SK-N-SH (cell line): ENCODE results near the gene LEKR1. TPM values are rescaled to one million over a fixed set of nuclear protein-coding genes. Genes with fewer than 3 reads are reported as not detected.

Source experiments
- CTCF ChIA-PET: fragments of 300-600, 350-600 bp; formaldehyde crosslinking; extraction: SDS; loops from one replicate; lab custom pipeline; 2021; lab: Yijun Ruan, JAX
- POLR2A ChIA-PET: fragments of 350-600 bp; sonication (Branson Sonifier 250); formaldehyde crosslinking; extraction: SDS; loops from one replicate; lab custom pipeline; 2020; ENCODE audit warnings: antibody characterized with exemption, inconsistent platforms; lab: Yijun Ruan, JAX
- DNase-seq: peaks from one replicate; pipeline ENCODE4 v3.0.0; 2012
- H2AFZ ChIP-seq: fragments of 200-600 bp; sonication (generic); 2 replicates; pipeline ENCODE4 v1.8.1; 2016; ENCODE audit warnings: antibody characterized with exemption, mild to moderate bottlenecking, low read depth
- H3F3A ChIP-seq: fragments of 200-600 bp; sonication (generic); replicated peaks from 2 replicates; pipeline ENCODE3; 2016; ENCODE audit warnings: antibody characterized with exemption, mild to moderate bottlenecking; ENCODE audit not compliant: insufficient read depth
- H3K27ac ChIP-seq, 2 experiments: fragments of 200-500 bp in 1 of 2; fragments of 200-600 bp in 1 of 2; sonication (Bioruptor generic) in 1 of 2; sonication (generic), shearing (Covaris generic) in 1 of 2; 2 replicates each; pipeline versions ENCODE4 v1.5.1 to v1.6.1; 2014 to 2016; ENCODE audit warnings: low read depth in 2 of 2, inconsistent platforms in 1 of 2, low read length in 1 of 2, mild to moderate bottlenecking in 1 of 2, mixed read lengths in 1 of 2
- H3K27me3 ChIP-seq: fragments of 200-600 bp; sonication (generic), shearing (Covaris generic); 2 replicates; pipeline ENCODE4 v1.6.1; 2016; ENCODE audit warnings: mixed run types; ENCODE audit not compliant: insufficient read depth
- H3K36me3 ChIP-seq, 2 experiments: fragments of 200-500 bp in 1 of 2; fragments of 200-600 bp in 1 of 2; sonication (Bioruptor generic) in 1 of 2; sonication (generic) in 1 of 2; replicated peaks in 1 of 2; 2 replicates each; pipeline versions ENCODE3 to v1.5.1; 2014 to 2016; ENCODE audit warnings: low read length in 1 of 2, mild to moderate bottlenecking in 1 of 2; ENCODE audit not compliant: insufficient read depth in 2 of 2, control insufficient read depth in 1 of 2
- H3K4me1 ChIP-seq, 2 experiments: fragments of 200-500 bp in 1 of 2; fragments of 200-600 bp in 1 of 2; sonication (Bioruptor generic) in 1 of 2; sonication (generic), shearing (Covaris generic) in 1 of 2; 2 replicates each; pipeline versions ENCODE4 v1.5.1 to v1.6.1; 2014 to 2016; ENCODE audit warnings: low read depth in 1 of 2, low read length in 1 of 2, mixed run types in 1 of 2; ENCODE audit not compliant: insufficient read depth in 2 of 2, control insufficient read depth in 1 of 2
- H3K4me2 ChIP-seq: fragments of 200-600 bp; sonication (generic), shearing (Covaris generic); 2 replicates; pipeline ENCODE4 v1.6.1; 2017; ENCODE audit warnings: mixed run types
- H3K4me3 ChIP-seq, 2 experiments: fragments of 200-500 bp in 1 of 2; fragments of 200-600 bp in 1 of 2; sonication (Bioruptor generic) in 1 of 2; sonication (generic), shearing (Covaris generic) in 1 of 2; 2 replicates each; pipeline versions ENCODE4 v1.5.1 to v1.8.1; 2014 to 2016; ENCODE audit warnings: low read depth in 2 of 2, inconsistent platforms in 1 of 2, low read length in 1 of 2, mild to moderate bottlenecking in 1 of 2, mixed read lengths in 1 of 2, moderate library complexity in 1 of 2
- H3K79me2 ChIP-seq: fragments of 200-600 bp; sonication (generic); 2 replicates; pipeline ENCODE4 v1.8.1; 2017; ENCODE audit warnings: mild to moderate bottlenecking; ENCODE audit not compliant: insufficient read depth
- H3K9ac ChIP-seq: fragments of 200-600 bp; sonication (generic); 2 replicates; pipeline ENCODE4 v1.6.1; 2017; ENCODE audit warnings: mixed run types
- H3K9me2 ChIP-seq: fragments of 200-600 bp; sonication (generic); 2 replicates; pipeline ENCODE4 v1.6.1; 2017; ENCODE audit warnings: mixed run types
- H3K9me3 ChIP-seq: fragments of 200-600 bp; sonication (generic); 2 replicates; pipeline ENCODE4 v1.6.1; 2017; ENCODE audit warnings: mixed run types, mild to moderate bottlenecking, moderate library complexity
- H4K20me1 ChIP-seq: fragments of 200-600 bp; sonication (generic); 2 replicates; pipeline ENCODE4 v1.6.1; 2017; ENCODE audit warnings: mild to moderate bottlenecking, mixed run types; ENCODE audit not compliant: insufficient read depth
- CHD2 ChIP-seq: fragments of 150-350 bp; IDR thresholded peaks from 2 replicates; pipeline ENCODE4 v1.6.1; 2018; ENCODE audit warnings: low read length; ENCODE audit not compliant: partially characterized antibody
- ELF1 ChIP-seq: IDR thresholded peaks from 2 replicates; pipeline ENCODE4 v1.4.0; 2012
- EP300 ChIP-seq, 2 experiments: IDR thresholded peaks; 2 replicates each; pipeline versions ENCODE4 v1.4.0 to v1.6.1; 2012; ENCODE audit warnings: borderline replicate concordance in 1 of 2, low read depth in 1 of 2, low read length in 1 of 2
- EZH2phosphoT487 ChIP-seq: fragments of 200-600 bp; sonication (generic); IDR thresholded peaks from 2 replicates; pipeline ENCODE4 v1.6.1; 2017; ENCODE audit warnings: low read depth, mixed run types, mild to moderate bottlenecking, antibody characterized with exemption, moderate library complexity, borderline replicate concordance
- FOXJ3 ChIP-seq: sonication (generic); formaldehyde crosslinking; IDR thresholded peaks from 2 replicates; pipeline ENCODE4 v1.5.1; 2020; ENCODE audit warnings: mild to moderate bottlenecking, missing genetic modification reagents
- GABPA ChIP-seq: IDR thresholded peaks from 2 replicates; pipeline ENCODE4 v1.4.0; 2012; ENCODE audit warnings: low read depth, mild to moderate bottlenecking
- GATA2 ChIP-seq: sonication (generic); formaldehyde crosslinking; IDR thresholded peaks from 2 replicates; pipeline ENCODE4 v1.5.0; 2020; ENCODE audit warnings: mild to moderate bottlenecking, missing genetic modification reagents
- MAX ChIP-seq: IDR thresholded peaks from 2 replicates; pipeline ENCODE4 v1.4.0; 2012; ENCODE audit warnings: low read depth
- MXI1 ChIP-seq: IDR thresholded peaks from 2 replicates; pipeline ENCODE4 v1.6.1; 2012; ENCODE audit warnings: mild to moderate bottlenecking, low read depth, low read length, improper control_type of control experiment
- PBX3 ChIP-seq: IDR thresholded peaks from 2 replicates; pipeline ENCODE4; 2012
- RCOR1 ChIP-seq: fragments of 150-350 bp; IDR thresholded peaks from 2 replicates; pipeline ENCODE4 v1.6.1; 2017; ENCODE audit warnings: antibody characterized with exemption, low read length
- REST ChIP-seq: IDR thresholded peaks from 2 replicates; pipeline ENCODE4 v1.6.1; 2012; ENCODE audit warnings: mild to moderate bottlenecking, low read depth, low read length, moderate library complexity
- TEAD4 ChIP-seq: IDR thresholded peaks from 2 replicates; pipeline ENCODE4 v1.4.0; 2012; ENCODE audit warnings: mild to moderate bottlenecking, borderline replicate concordance; ENCODE audit not compliant: insufficient read depth
- USF1 ChIP-seq: IDR thresholded peaks from 2 replicates; pipeline ENCODE4 v1.4.0; 2012; ENCODE audit warnings: low read depth, borderline replicate concordance
- YY1 ChIP-seq: IDR thresholded peaks from 2 replicates; pipeline ENCODE4 v1.4.0; 2012; ENCODE audit warnings: low read depth, mild to moderate bottlenecking
- WGBS: methylation state at CpG from one replicate; pipeline ENCODE4 v1.1.6; 2017; ENCODE audit warnings: low lambda C conversion rate; 5-methylcytosine and 5-hydroxymethylcytosine counted together
- polyA plus RNA-seq, 3 experiments: library from polyadenylated mRNA; depleted of rRNA; stranded (reverse); fragments of >200 nt; gene quantifications; 2 replicates each; pipeline ENCODE4 v1.2.3, GENCODE V29; 2012

LEKR1 gene
- polyA plus RNA-seq, 1 of the 3 experiments (the other 2 are of a cell fraction): 0.30 TPM

- TF ChIP-seq ELF1 (no peak), REST (no peak)
Measured at GRCh38 chr3:156902916-156903315, 76.8 kb downstream of the LEKR1 start (continued).

- H3K9me2 ChIP-seq: peaks cover 5% of the 10 kb centered on the region; the same call in 1 of the 2 replicates
- H2AFZ ChIP-seq: no peak overlapping the region
- H3K9ac ChIP-seq: no peak overlapping the region
- peaks cover 6% of the 10 kb centered on the region for H3F3A ChIP-seq
- H3K27ac ChIP-seq: no peak overlapping the region
- H3K9me3 ChIP-seq: no peaks in the 10 kb centered on the region
- ChIA-PET CTCF (no interaction called here), POLR2A (no interaction called here)
- no peaks in the 10 kb centered on the region for H3K79me2 ChIP-seq
- DNase-seq: no peak
- TF ChIP-seq GATA2 (no peak), GABPA (no peak), TEAD4 (no peak), USF1 (no peak), ELF1 (no peak), MAX (no peak), RCOR1 (no peak)
- H4K20me1 ChIP-seq: no peaks in the 10 kb centered on the region
- H3K4me3 ChIP-seq: no peak overlapping the region
- 75% methylated on average over 2 of the region's 2 CpGs for WGBS
- no peaks in the 10 kb centered on the region for H3K27me3 ChIP-seq
- H3K36me3 ChIP-seq: no peaks in the 10 kb centered on the region
- H3K4me1 ChIP-seq: peaks cover 0 to 2% of the 10 kb centered on the region in 2 experiments; a peak in 1 of 4 replicates
- H3K4me2 ChIP-seq: no peak overlapping the region
Measured at GRCh38 chr3:156906275-156906674, 80.1 kb downstream of the LEKR1 start.

GRCh38 chr3:156908398-156908797 lies 82.2 kb downstream of the LEKR1 start:
- no peak overlapping the region for H3K4me3 ChIP-seq
- no peaks in the 10 kb centered on the region for H3K27me3 ChIP-seq
- H4K20me1 ChIP-seq: no peaks in the 10 kb centered on the region
- 94% methylated on average over 1 of the region's 1 CpG for WGBS
- no peak overlapping the region for H3K4me2 ChIP-seq
- H3K9ac ChIP-seq: no peak overlapping the region
- H3K4me1 ChIP-seq: peaks cover 0 to 3% of the 10 kb centered on the region in 2 experiments; a peak in 2 of 4 replicates
- H2AFZ ChIP-seq: no peak overlapping the region
- H3F3A ChIP-seq: peaks cover 7% of the 10 kb centered on the region
- no peaks in the 10 kb centered on the region for H3K36me3 ChIP-seq
- no peaks in the 10 kb centered on the region for H3K9me3 ChIP-seq
- no peak overlapping the region for H3K27ac ChIP-seq
- POLR2A ChIA-PET: no interaction called here
- CTCF ChIA-PET: interaction anchor here (1.1 kb wide), 1 partner anchor 11 kb away, joined by 3 read pairs; no protein-coding TSS in a partner anchor
- no peaks in the 10 kb centered on the region for H3K9me2 ChIP-seq
- DNase-seq: no peak
- H3K79me2 ChIP-seq: no peaks in the 10 kb centered on the region
- TF ChIP-seq EP300 (IDR thresholded peaks at IDR 0.05; ENCODE audit: borderline replicate concordance in 1 of 2, low read depth in 1 of 2, low read length in 1 of 2) (no peak), PBX3 (no peak), CHD2 (no peak), MXI1 (no peak), EZH2phosphoT487 (no peak), FOXJ3 (no peak), RCOR1 (no peak), REST (no peak), YY1 (no peak)
